ENCODE results near the gene RRP1B.

- TF ChIP-seq SP1 (IDR thresholded peaks at IDR 0.05) (no peak), CTCF (IDR thresholded peaks at IDR 0.05; ENCODE audit: low read depth, low read length, missing input control) (no peak)
These were observed 78.0 kb downstream of the RRP1B start for GRCh38 chr21:43737158-43737950.

Measured in liver (tissue), 3 donors.